KBM-7 (cell line): ENCODE measurements around the gene LACRT.
A peak's percentile ranks its signal among the peaks of the same experiment; 100 is the strongest.
"Not testable (repeated sequence)": the region's sequence is repeated elsewhere in the genome, so short reads cannot be mapped to it uniquely, and the experiment has no call there.

ENCODE experiments used
- DNase-seq: peaks from one replicate; pipeline ENCODE4 v3.0.0-alpha.2; 2015
- in situ Hi-C: fragments of 300-500 bp; cut with MboI; formaldehyde crosslinking; loops from 2 replicates; pipeline ENCODE4 v1.14.3; 2020; ENCODE audit warnings: low sequenced_read_pairs, low pct_unique_long_range_greater_than_20kb, mixed read lengths

The LACRT gene

DNA sequence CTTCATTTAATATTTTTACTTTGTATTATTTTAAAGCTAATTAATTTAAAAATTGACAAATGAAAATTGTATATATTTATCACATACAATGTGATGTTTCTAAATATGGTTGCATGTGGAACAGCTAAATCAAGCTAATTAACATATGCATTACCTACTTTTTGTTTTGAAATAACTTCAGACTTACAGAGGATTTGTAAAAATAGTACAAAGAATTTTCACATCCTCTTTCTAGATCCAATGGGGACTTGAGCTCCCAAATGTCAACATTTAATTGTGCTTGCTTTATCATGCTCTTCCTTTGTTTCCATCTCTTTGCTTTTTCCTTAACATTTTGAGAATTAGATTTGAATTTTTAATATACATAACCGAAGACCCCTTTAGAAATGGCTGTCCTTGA, 6.9 kb upstream of the LACRT start:
- in situ Hi-C loops: no loop called here
- DNase-seq: no peak

DNA sequence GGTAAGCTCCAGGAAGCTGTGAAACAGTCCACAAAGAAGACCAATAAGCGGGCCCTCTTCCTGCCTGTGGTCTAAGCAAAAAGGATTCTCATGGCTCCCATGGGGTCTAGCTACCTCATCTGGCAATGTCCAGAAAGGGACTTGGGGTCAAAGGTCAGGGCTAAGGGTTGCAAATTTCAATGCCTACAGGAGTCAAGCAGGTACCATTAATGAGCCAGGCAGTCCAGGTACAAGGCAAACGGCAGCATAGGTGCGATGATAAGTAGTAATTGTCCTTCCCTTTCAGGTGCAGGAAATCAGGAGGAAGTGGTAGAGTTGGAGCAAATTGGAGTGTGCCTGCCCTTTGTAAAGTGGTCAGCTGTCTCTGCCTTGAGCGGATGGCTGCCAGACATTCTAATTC, 6.4 kb upstream of the LACRT start:
- in situ Hi-C loops: no loop called here
- DNase-seq: no peak

DNA sequence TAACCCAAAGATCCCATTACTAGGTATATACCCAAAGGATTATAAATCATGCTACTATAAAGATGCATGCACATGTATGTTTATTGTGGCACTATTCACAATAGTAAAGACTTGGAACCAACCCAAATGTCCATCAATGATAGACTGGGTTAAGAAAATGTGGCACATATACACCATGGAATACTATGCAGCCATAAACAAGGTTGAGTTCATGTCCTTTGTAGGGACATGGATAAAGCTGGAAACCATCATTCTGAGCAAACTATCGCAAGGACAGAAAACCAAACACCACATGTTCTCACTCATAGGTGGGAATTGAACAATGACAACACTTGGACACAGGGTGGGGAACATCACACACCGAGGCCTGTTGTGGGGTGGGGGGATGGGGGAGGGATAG, 4.4 kb upstream of the LACRT start:
- in situ Hi-C loops, DNase-seq: not testable (repeated sequence)

- no peak for DNase-seq
- in situ Hi-C loops: no loop called here
Observed at GRCh38 chr12:54631988-54632728, 2.5 kb downstream of the LACRT start.

DNA sequence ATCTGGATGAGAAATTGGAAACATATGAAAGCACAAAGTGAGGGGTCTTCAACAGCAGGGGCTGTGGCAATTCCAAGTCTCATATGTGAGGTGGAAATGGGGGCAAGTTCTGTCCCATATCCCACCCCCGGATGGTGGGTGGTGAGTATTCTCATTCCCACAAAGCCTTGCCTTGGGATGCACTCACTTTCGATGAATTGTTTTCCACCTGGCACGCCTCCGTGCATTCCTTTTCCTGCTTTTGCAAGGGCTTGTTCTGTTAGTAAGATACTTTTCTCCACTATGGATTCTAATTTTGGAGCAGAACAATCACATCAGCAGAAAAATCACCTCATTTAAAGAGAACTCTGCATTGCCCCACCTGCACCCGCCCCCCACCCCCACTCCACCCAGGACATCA, 3.1 kb downstream of the LACRT start:
- in situ Hi-C loops: no loop called here
- no peak for DNase-seq

DNA sequence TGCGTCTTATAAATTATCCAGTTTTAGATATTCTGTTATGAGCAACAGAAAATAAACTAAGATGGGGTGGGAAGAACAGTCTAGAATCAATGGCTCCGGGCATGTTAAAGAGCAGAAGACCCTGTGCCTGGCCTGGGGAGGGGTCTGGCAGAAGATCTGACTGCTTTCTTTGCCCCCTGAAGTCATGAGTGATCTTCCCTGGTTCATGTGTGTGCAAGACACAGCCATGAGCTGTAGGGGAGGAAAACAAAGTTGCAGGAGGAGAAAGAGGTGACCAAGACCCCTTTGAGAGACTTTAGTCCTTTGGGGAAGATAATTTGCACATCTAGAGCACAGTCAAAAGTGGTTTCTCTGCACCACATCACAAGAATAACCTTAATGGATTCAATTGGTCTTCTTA, 4.8 kb downstream of the LACRT start:
- in situ Hi-C loops: no loop called here
- DNase-seq: no peak

- no peak for DNase-seq
- in situ Hi-C loops: no loop called here
Observed at GRCh38 chr12:54628186-54628846, 6.4 kb downstream of the LACRT start.

- DNase-seq: no peak
- in situ Hi-C loops: no loop called here
Observed at GRCh38 chr12:54627304-54627703, 7.4 kb downstream of the LACRT start.

GRCh38 chr12:54625598-54625997, 9.1 kb downstream of the LACRT start:
- DNase-seq: no peak
- in situ Hi-C loops: no loop called here

GRCh38 chr12:54624315-54625279, 10.1 kb downstream of the LACRT start:
- no peak for DNase-seq
- in situ Hi-C loops: no loop called here

DNA sequence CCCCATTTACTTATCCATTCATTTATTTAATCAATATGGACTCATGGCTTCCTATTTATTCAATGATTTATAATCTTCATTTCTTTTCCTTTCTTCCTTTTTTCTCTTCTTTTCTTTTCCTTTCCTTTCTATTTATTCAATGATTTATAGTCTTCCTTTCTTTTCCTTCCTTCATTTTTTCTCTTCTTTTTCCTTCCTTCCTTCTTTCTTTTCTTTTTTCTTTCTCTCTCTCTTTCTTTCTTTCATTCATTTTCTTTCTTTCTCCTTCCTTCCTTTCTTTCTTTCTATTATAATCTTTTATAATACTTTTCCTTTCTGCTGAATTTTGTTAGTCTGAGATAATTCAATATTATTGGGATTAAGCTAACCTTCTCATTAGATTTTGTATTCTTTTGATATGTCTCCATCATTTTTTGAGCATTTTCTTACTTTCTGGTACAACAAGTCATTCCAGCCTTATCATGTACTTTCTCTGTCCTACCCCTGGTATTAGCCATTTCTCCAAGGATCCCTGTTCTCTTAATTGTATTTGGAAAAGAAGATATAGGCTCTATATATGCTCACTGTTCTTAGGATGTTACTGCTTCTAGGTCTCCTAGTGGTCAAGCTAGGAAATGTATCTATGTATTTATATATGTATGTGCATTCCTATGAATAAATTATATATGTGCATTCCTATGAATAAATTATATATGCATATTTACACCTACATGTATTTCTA, 12.1 kb downstream of the LACRT start:
- peak; percentile 9 for DNase-seq
- in situ Hi-C loops: no loop called here

GRCh38 chr12:54616933-54617680, 17.6 kb downstream of the LACRT start:
- DNase-seq: peak; percentile 58
- in situ Hi-C loops: no loop called here

DNA sequence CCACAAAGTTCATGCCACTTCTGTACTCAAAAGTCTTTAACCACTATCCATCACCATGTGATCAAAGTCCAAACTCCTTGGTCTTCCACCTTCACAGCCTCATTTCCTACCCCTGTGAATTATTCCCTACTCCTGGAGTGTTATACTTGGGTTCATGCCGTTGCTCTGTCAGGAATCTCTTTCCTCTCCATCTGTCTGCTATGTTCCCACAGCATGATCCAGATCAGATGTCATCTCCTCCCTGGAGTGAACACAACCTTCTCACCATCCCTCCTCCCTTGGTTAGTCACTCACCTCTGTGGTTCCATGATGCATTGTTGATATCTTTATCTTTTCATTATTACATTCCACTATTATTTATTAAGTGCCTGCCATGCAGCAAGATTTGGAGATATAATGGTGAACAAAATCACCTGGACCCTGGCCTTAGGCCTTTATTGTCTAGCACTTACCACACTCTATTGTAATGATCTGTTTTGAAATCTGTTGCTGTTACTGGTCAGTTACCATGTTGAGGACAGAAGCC, 22.4 kb downstream of the LACRT start:
- no peak for DNase-seq
- in situ Hi-C loops: no loop called here

DNA sequence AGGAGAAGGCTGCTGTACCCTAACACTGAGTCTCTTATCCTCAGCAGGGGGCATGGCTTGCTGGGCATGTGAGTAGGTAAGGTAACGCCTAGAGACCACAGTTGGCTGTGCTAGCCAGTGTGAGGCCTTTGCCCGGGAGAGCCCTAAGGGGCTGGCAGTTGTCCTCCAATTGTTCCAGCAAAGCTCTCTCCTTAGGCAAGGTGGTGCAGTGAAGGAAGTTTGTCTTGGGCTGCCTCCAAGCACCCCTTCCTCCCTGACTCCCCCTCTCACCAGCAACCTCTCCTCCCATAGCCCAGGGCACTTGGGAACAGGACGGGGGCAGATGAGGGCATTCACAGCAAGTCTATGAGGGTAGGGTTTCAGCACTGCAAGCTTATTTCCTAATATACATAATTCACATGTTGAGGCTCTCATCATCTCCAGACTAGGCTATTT, 23.0 kb downstream of the LACRT start:
- in situ Hi-C loops: no loop called here
- no peak for DNase-seq

GRCh38 chr12:54608769-54609168, 25.9 kb downstream of the LACRT start:
- no peak for DNase-seq
- in situ Hi-C loops: no loop called here

GRCh38 chr12:54608156-54608555, 26.5 kb downstream of the LACRT start:
- in situ Hi-C loops: no loop called here
- no peak for DNase-seq

- no peak for DNase-seq
- in situ Hi-C loops: no loop called here
Observed at GRCh38 chr12:54606556-54606955, 28.1 kb downstream of the LACRT start.
